Epithelial cell of esophagus (primary cell): ENCODE data around the gene EGFL6.
"Not testable (repeated sequence)": the region's sequence is repeated elsewhere in the genome, so short reads cannot be mapped to it uniquely, and the experiment has no call there.

Experiments
- DNase-seq: peaks from one replicate; pipeline ENCODE4 v3.0.0; 2010; ENCODE audit warnings: low read depth
- H3K4me3 ChIP-seq: 2 replicates; pipeline ENCODE4 v1.5.1; 2011; ENCODE audit warnings: mild to moderate bottlenecking, low read length, control low read depth
- TF ChIP-seq, protein P1 (sequence below): IDR thresholded peaks from 2 replicates; pipeline ENCODE4 v1.5.1; 2011; ENCODE audit warnings: low read depth, mild to moderate bottlenecking, low read length, control low read depth, inconsistent platforms; ENCODE audit not compliant: insufficient read depth; ENCODE audit errors: missing control alignments

EGFL6 gene

DNA sequence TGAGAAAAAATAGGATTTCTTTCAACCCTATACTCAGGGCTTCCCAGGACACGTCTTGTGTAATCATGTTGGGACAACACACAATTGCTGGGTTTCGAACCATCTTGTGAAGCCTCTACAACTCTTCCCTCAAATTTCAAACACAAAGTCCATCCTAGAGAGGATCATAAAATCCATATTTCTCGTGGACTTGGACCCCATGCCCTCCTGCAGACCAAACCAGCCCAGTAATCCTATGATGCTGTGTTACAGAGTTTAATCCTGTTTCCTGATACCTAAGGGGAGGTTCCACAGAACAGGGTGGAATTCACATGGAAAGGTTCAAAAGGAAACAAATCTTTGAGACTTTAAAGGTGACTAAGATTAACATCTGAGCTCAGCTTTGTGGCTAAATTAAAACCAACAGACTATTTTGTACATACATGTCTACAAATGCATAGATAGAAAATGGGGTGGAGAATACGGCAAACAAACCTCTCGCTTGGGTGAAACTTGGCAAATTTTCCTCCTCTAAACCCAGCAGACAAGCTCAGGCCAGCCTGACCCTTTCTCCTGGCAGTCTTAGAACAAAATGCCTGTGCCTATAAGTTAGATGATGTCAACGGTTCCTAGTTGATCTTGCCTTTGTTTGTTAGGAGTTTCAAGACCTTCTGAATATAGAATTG lies 38.1 kb downstream of the EGFL6 start:
- DNase-seq: peak; percentile 64
- TF ChIP-seq, protein P1, sequence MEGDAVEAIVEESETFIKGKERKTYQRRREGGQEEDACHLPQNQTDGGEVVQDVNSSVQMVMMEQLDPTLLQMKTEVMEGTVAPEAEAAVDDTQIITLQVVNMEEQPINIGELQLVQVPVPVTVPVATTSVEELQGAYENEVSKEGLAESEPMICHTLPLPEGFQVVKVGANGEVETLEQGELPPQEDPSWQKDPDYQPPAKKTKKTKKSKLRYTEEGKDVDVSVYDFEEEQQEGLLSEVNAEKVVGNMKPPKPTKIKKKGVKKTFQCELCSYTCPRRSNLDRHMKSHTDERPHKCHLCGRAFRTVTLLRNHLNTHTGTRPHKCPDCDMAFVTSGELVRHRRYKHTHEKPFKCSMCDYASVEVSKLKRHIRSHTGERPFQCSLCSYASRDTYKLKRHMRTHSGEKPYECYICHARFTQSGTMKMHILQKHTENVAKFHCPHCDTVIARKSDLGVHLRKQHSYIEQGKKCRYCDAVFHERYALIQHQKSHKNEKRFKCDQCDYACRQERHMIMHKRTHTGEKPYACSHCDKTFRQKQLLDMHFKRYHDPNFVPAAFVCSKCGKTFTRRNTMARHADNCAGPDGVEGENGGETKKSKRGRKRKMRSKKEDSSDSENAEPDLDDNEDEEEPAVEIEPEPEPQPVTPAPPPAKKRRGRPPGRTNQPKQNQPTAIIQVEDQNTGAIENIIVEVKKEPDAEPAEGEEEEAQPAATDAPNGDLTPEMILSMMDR: no peak
- no peak overlapping the region for H3K4me3 ChIP-seq

DNA sequence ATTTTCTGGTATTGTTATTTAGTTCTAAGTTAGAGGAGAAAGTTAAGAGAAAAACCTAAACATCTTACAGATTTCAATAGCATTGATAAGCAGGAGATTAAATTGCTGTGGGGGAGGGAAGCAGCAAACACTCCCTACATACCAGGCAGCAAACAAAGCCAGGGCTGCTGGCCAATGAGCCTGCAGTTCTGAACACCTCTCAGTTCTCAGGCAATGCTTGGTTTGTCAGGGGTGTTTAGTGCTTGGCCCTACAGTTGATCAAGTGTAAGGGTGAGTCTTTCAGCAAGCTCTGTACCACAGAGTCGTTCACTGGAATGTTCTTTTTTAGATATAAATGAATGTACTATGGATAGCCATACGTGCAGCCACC lies 38.6 kb downstream of the EGFL6 start:
- TF ChIP-seq, protein P1: no peak
- no peak overlapping the region for H3K4me3 ChIP-seq
- DNase-seq: peak; percentile 31

DNA sequence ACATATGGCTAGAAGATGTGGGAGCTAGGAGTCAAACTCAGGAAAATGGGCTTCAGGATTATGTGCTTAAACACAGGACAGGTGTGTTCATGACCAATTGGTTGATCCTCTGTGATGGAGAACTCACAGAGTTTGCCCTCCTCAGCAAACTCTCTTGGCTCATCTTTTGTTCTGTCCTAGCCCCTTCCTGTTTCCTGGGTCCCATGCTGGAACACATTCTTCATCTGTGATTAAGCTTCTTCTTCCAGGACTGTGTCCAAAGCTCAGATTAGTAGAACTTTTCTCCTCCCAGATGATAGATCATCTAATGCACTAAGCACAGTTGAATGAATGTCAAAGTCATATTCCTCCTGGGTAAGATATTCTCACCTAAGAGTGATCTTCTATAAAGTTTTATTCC lies 44.8 kb downstream of the EGFL6 start:
- no peak for DNase-seq
- TF ChIP-seq, protein P1: no peak
- no peak overlapping the region for H3K4me3 ChIP-seq

DNA sequence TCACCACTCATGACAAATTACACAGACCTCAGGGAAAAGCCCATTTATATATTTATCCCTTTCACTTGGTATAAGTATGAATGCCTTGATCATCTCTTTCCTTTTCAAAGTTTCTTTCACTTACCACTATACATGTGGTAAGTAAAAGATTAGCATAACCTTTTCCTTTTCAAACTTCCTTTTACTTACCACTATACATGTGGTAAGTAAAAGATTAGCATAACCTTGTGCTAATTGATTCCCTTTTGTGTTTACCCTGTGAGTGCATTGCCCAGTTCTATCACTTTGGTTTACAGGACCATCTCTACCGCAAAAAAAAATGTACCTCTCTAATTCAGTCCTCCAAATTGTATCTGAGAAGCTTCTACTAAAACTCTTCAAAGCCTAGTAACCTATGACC lies 50.8 kb downstream of the EGFL6 start:
- DNase-seq: no peak
- H3K4me3 ChIP-seq: no peak overlapping the region
- TF ChIP-seq, protein P1: no peak

DNA sequence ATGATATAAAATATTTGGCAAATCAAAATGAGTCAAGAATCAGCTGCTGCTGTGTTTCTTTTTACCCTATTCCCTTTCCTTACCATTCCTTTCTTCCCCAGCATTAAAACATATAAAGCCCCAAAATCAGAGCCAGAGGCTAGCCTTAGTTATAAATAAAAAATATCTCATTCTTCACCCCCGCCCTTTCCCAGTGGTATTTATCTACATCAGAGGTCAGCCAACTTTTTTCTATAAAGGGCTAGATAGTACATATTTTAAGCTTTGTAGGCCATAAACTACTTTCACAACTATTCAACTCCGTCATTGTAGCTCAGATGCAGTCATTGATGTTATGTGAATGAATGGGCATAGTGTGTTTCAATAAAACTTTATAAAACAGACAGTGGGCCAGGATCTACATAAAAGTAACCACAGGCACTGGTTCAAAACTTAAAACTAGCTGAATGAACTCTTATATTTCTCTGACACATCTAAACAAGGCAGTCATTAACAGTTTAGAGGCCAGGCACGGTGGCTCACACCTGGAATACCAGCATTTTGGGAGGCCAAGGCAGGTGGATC lies 53.1 kb downstream of the EGFL6 start:
- no peak for DNase-seq
- TF ChIP-seq, protein P1: no peak
- H3K4me3 ChIP-seq: no peak overlapping the region

DNA sequence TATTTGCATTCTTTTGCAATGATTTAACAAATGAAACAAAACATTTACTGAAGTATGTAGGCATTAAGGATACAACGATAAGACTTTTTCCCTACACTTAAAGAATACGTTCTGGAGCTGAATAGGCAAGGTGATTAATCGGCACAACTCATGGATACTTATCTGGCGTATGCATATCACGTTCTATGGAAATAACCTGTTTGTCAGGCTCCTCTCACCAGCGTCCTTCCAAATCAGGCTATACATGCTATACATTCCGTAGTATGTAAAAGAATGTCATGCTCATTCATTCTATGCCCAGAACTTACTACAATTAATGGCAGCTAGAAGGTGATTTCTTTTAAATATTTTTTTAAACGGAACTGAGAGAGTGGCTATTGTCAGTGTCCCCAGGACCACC lies 57.9 kb downstream of the EGFL6 start:
- DNase-seq: peak; percentile 53
- TF ChIP-seq, protein P1: no peak
- no peak overlapping the region for H3K4me3 ChIP-seq

DNA sequence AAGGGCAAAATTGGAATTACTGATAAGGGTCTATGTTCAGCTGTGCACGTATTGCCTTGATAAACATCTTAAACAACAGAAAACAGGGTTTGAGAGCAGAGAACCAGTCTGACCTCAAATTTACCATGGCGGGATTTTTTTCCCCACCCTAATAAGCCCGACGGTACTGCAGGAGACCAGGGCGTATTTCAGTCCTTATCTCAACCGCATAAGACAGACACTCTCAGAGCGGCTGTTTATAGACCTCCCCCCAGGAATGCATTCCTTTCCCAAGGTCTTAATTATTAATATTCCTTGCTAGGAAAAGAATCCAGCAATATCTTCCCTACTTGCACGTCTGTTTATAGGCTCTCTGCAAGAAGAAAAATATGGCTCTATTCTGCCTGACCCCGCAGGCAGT lies 67.8 kb downstream of the EGFL6 start:
- DNase-seq, H3K4me3 ChIP-seq: not testable (repeated sequence)
